ENCODE results near the gene BANP. TPM values are rescaled to one million over a fixed set of nuclear protein-coding genes. Genes with fewer than 3 reads are reported as not detected.

The BANP gene
- total RNA-seq, 1 experiment from 2014 or later, result 34.5 TPM

GRCh38 chr16:88077328-88078108 is 126.3 kb downstream of the BANP start (continued):
- TF ChIP-seq, protein P1, sequence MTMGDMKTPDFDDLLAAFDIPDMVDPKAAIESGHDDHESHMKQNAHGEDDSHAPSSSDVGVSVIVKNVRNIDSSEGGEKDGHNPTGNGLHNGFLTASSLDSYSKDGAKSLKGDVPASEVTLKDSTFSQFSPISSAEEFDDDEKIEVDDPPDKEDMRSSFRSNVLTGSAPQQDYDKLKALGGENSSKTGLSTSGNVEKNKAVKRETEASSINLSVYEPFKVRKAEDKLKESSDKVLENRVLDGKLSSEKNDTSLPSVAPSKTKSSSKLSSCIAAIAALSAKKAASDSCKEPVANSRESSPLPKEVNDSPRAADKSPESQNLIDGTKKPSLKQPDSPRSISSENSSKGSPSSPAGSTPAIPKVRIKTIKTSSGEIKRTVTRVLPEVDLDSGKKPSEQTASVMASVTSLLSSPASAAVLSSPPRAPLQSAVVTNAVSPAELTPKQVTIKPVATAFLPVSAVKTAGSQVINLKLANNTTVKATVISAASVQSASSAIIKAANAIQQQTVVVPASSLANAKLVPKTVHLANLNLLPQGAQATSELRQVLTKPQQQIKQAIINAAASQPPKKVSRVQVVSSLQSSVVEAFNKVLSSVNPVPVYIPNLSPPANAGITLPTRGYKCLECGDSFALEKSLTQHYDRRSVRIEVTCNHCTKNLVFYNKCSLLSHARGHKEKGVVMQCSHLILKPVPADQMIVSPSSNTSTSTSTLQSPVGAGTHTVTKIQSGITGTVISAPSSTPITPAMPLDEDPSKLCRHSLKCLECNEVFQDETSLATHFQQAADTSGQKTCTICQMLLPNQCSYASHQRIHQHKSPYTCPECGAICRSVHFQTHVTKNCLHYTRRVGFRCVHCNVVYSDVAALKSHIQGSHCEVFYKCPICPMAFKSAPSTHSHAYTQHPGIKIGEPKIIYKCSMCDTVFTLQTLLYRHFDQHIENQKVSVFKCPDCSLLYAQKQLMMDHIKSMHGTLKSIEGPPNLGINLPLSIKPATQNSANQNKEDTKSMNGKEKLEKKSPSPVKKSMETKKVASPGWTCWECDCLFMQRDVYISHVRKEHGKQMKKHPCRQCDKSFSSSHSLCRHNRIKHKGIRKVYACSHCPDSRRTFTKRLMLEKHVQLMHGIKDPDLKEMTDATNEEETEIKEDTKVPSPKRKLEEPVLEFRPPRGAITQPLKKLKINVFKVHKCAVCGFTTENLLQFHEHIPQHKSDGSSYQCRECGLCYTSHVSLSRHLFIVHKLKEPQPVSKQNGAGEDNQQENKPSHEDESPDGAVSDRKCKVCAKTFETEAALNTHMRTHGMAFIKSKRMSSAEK (CRISPR knock-in tag; IDR thresholded peaks at IDR 0.05; ENCODE audit: borderline replicate concordance), result no peak
- TF ChIP-seq ZNF232 (CRISPR knock-in tag; IDR thresholded peaks at IDR 0.05) (no peak), JUN (CRISPR knock-in tag; IDR thresholded peaks at IDR 0.05) (no peak), CREB1 (CRISPR knock-in tag; IDR thresholded peaks at IDR 0.05) (no peak), ZBTB21 (CRISPR knock-in tag; IDR thresholded peaks at IDR 0.05; ENCODE audit: borderline replicate concordance) (no peak), ESRRA (CRISPR knock-in tag; IDR thresholded peaks at IDR 0.05; ENCODE audit: borderline replicate concordance) (no peak)
- TF ChIP-seq, protein P2, sequence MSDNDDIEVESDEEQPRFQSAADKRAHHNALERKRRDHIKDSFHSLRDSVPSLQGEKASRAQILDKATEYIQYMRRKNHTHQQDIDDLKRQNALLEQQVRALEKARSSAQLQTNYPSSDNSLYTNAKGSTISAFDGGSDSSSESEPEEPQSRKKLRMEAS (CRISPR knock-in tag; IDR thresholded peaks at IDR 0.05), result no peak

- Mint-ChIP-seq H3K27ac (no peak overlapping the region), H3K27me3 (ENCODE audit: low read depth) (no peaks in the 10 kb centered on the region), H3K4me1 (no peaks in the 10 kb centered on the region), H3K36me3 (peaks cover 19% of the 10 kb centered on the region), H3K9me3 (0 out of 2 replicates have a peak, but pooled peaks cover 3% of the 10 kb centered on the region), H3K4me3 (no peak overlapping the region)
- DNase-seq (ENCODE audit: low spot score), result no peak
- TF ChIP-seq ZNF263 (CRISPR knock-in tag; IDR thresholded peaks at IDR 0.05; ENCODE audit: low read depth) (no peak), ELF4 (CRISPR knock-in tag; IDR thresholded peaks at IDR 0.05; ENCODE audit: low read depth) (no peak), ZNF396 (CRISPR knock-in tag; IDR thresholded peaks at IDR 0.05; ENCODE audit: borderline replicate concordance) (no peak), SOX15 (CRISPR knock-in tag; IDR thresholded peaks at IDR 0.05) (no peak), EMX1 (CRISPR knock-in tag; IDR thresholded peaks at IDR 0.05) (no peak), OVOL2 (CRISPR knock-in tag; IDR thresholded peaks at IDR 0.05; ENCODE audit: borderline replicate concordance) (no peak), ZNF416 (CRISPR knock-in tag; IDR thresholded peaks at IDR 0.05) (no peak), TEAD1 (CRISPR knock-in tag; IDR thresholded peaks at IDR 0.05) (no peak), TCF7 (CRISPR knock-in tag; IDR thresholded peaks at IDR 0.05; ENCODE audit: low read depth) (no peak), AFF4 (CRISPR knock-in tag; IDR thresholded peaks at IDR 0.05; ENCODE audit: borderline replicate concordance) (no peak), JUN (CRISPR knock-in tag; IDR thresholded peaks at IDR 0.05) (no peak), MLX (CRISPR knock-in tag; IDR thresholded peaks at IDR 0.05) (no peak), CBFB (CRISPR knock-in tag; IDR thresholded peaks at IDR 0.05; ENCODE audit: low read depth) (no peak), USF2 (CRISPR knock-in tag; IDR thresholded peaks at IDR 0.05) (no peak)
- TF ChIP-seq, protein P3, sequence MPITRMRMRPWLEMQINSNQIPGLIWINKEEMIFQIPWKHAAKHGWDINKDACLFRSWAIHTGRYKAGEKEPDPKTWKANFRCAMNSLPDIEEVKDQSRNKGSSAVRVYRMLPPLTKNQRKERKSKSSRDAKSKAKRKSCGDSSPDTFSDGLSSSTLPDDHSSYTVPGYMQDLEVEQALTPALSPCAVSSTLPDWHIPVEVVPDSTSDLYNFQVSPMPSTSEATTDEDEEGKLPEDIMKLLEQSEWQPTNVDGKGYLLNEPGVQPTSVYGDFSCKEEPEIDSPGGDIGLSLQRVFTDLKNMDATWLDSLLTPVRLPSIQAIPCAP (CRISPR knock-in tag; IDR thresholded peaks at IDR 0.05), result no peak
- TF ChIP-seq, protein P4, sequence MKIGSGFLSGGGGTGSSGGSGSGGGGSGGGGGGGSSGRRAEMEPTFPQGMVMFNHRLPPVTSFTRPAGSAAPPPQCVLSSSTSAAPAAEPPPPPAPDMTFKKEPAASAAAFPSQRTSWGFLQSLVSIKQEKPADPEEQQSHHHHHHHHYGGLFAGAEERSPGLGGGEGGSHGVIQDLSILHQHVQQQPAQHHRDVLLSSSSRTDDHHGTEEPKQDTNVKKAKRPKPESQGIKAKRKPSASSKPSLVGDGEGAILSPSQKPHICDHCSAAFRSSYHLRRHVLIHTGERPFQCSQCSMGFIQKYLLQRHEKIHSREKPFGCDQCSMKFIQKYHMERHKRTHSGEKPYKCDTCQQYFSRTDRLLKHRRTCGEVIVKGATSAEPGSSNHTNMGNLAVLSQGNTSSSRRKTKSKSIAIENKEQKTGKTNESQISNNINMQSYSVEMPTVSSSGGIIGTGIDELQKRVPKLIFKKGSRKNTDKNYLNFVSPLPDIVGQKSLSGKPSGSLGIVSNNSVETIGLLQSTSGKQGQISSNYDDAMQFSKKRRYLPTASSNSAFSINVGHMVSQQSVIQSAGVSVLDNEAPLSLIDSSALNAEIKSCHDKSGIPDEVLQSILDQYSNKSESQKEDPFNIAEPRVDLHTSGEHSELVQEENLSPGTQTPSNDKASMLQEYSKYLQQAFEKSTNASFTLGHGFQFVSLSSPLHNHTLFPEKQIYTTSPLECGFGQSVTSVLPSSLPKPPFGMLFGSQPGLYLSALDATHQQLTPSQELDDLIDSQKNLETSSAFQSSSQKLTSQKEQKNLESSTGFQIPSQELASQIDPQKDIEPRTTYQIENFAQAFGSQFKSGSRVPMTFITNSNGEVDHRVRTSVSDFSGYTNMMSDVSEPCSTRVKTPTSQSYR (CRISPR knock-in tag; IDR thresholded peaks at IDR 0.05), result no peak
- no peak for ATAC-seq
- CTCF ChIA-PET, result no interaction called here
- POLR2A ChIA-PET, result no interaction called here
These were observed 127.0 kb downstream of the BANP start for GRCh38 chr16:88078111-88078775.

Measured in WTC11 (cell line).